IMR-90 (cell line): ENCODE results near the gene EML6. TPM values are rescaled to one million over a fixed set of nuclear protein-coding genes. Genes with fewer than 3 reads are reported as not detected.

Experiments
- ATAC-seq: fragments of 200-7000 bp; cut with Tn5 transposase; 2 replicates; pipeline ENCODE4 v1.9.1; 2020; ENCODE audit warnings: low read depth, mild to moderate bottlenecking, moderate library complexity
- BruUV-seq: library from RNA; stranded (reverse); fragments of 400-500 nt; replicated peaks from 2 replicates; lab custom pipeline; 2021; lab: Mats Ljungman, UMichigan
- CTCF ChIA-PET: fragments of 300-600 bp; formaldehyde crosslinking; extraction: SDS; loops from one replicate; lab custom pipeline; 2021; ENCODE audit warnings: antibody characterized with exemption; lab: Yijun Ruan, JAX
- POLR2A ChIA-PET: fragments of 300-600 bp; sonication (Branson Sonifier 250); formaldehyde crosslinking; loops from one replicate; lab custom pipeline; 2022; ENCODE audit warnings: antibody characterized with exemption; ENCODE audit not compliant: unreplicated experiment; lab: Charles Lee
- DNase-seq: peaks from one replicate; pipeline ENCODE4 v3.0.0; 2013
- H2AFZ ChIP-seq: replicated peaks from 2 replicates; pipeline ENCODE3; 2013; ENCODE audit warnings: low read length, mild to moderate bottlenecking; ENCODE audit not compliant: poor library complexity
- H2AK5ac ChIP-seq: 2 replicates; pipeline ENCODE4 v1.6.1; 2013; ENCODE audit warnings: low read depth, low read length, inconsistent platforms
- H2AK9ac ChIP-seq: replicated peaks from 2 replicates; pipeline ENCODE3; 2013; ENCODE audit warnings: mild to moderate bottlenecking, low read depth, low read length, moderate library complexity; ENCODE audit not compliant: poor library complexity
- H2BK120ac ChIP-seq: 2 replicates; pipeline ENCODE4 v1.6.1; 2013; ENCODE audit warnings: low read depth, low read length, inconsistent platforms
- H2BK15ac ChIP-seq: 3 replicates; pipeline ENCODE4 v1.6.1; 2013; ENCODE audit warnings: low read depth, low read length, inconsistent platforms
- H2BK20ac ChIP-seq: 2 replicates; pipeline ENCODE4 v1.6.1; 2013; ENCODE audit warnings: low read depth, mild to moderate bottlenecking, inconsistent platforms, low read length, moderate library complexity
- H2BK5ac ChIP-seq: 2 replicates; pipeline ENCODE4 v1.6.1; 2013; ENCODE audit warnings: mild to moderate bottlenecking, low read depth, low read length, inconsistent platforms; ENCODE audit not compliant: poor library complexity, severe bottlenecking
- H3K14ac ChIP-seq: replicated peaks from 2 replicates; pipeline ENCODE4 v1.6.1; 2013; ENCODE audit warnings: low read depth, low read length, inconsistent platforms
- H3K18ac ChIP-seq: 2 replicates; pipeline ENCODE4 v1.6.1; 2013; ENCODE audit warnings: low read depth, low read length, control low read depth
- H3K23ac ChIP-seq: 2 replicates; pipeline ENCODE4 v1.6.1; 2013; ENCODE audit warnings: low read depth, low read length, inconsistent platforms
- H3K27ac ChIP-seq: 2 replicates; pipeline ENCODE4 v1.5.1; 2013; ENCODE audit warnings: mild to moderate bottlenecking, control low read depth, low read length; ENCODE audit not compliant: insufficient read depth
- H3K27me3 ChIP-seq: 2 replicates; pipeline ENCODE4 v1.6.1; 2013; ENCODE audit warnings: low read length; ENCODE audit not compliant: control insufficient read depth, insufficient read depth
- H3K36me3 ChIP-seq: 2 replicates; pipeline ENCODE4 v1.6.1; 2013; ENCODE audit warnings: low read length, mixed read lengths; ENCODE audit not compliant: control insufficient read depth, insufficient read depth
- H3K4ac ChIP-seq: 2 replicates; pipeline ENCODE4 v1.6.1; 2013; ENCODE audit warnings: low read depth, low read length, inconsistent platforms
- H3K4me1 ChIP-seq: 2 replicates; pipeline ENCODE4 v1.6.1; 2013; ENCODE audit warnings: low read length, mixed read lengths; ENCODE audit not compliant: control insufficient read depth, insufficient read depth
- H3K4me2 ChIP-seq: 2 replicates; pipeline ENCODE4 v1.6.1; 2013; ENCODE audit warnings: low read depth, mild to moderate bottlenecking, control low read depth, low read length, moderate library complexity
- H3K4me3 ChIP-seq: 2 replicates; pipeline ENCODE4 v1.5.1; 2013; ENCODE audit warnings: low read depth, mild to moderate bottlenecking, control low read depth, low read length, moderate library complexity; ENCODE audit not compliant: insufficient read depth
- H3K56ac ChIP-seq: 2 replicates; pipeline ENCODE4 v1.6.1; 2013; ENCODE audit warnings: low read length, inconsistent platforms; ENCODE audit not compliant: insufficient read depth; ENCODE audit errors: extremely low read depth
- H3K79me1 ChIP-seq, 2 experiments: 2 replicates each; pipeline ENCODE4 v1.6.1; 2013; ENCODE audit warnings: low read length in 2 of 2, inconsistent platforms in 1 of 2, low read depth in 1 of 2
- H3K9ac ChIP-seq: 2 replicates; pipeline ENCODE4 v1.6.1; 2013; ENCODE audit warnings: low read depth, low read length, control low read depth
- H3K9me1 ChIP-seq: 2 replicates; pipeline ENCODE4 v1.6.1; 2013; ENCODE audit warnings: low read length, inconsistent platforms; ENCODE audit not compliant: insufficient read depth
- H3K9me3 ChIP-seq: 2 replicates; pipeline ENCODE4 v1.6.1; 2013; ENCODE audit warnings: low read length; ENCODE audit not compliant: control insufficient read depth, insufficient read depth
- H4K20me1 ChIP-seq: 2 replicates; pipeline ENCODE4 v1.6.1; 2013; ENCODE audit warnings: low read length, inconsistent platforms; ENCODE audit not compliant: insufficient read depth
- H4K5ac ChIP-seq: 2 replicates; pipeline ENCODE4 v1.6.1; 2013; ENCODE audit warnings: mild to moderate bottlenecking, low read depth, low read length, control low read depth
- H4K8ac ChIP-seq, 2 experiments: 2 replicates each; pipeline ENCODE4 v1.6.1; 2013; ENCODE audit warnings: low read depth in 2 of 2, low read length in 2 of 2, control low read depth in 1 of 2, inconsistent platforms in 1 of 2
- H4K91ac ChIP-seq: 2 replicates; pipeline ENCODE4 v1.6.1; 2013; ENCODE audit warnings: low read depth, low read length, inconsistent platforms; ENCODE audit not compliant: insufficient read depth
- CTCF ChIP-seq: conservative IDR thresholded peaks from 2 replicates; pipeline ENCODE4 v1.5.1; 2012; ENCODE audit warnings: mild to moderate bottlenecking, low read depth, low read length, improper control_type of control experiment
- MAFK ChIP-seq: IDR thresholded peaks from 2 replicates; pipeline ENCODE4 v1.6.1; 2012; ENCODE audit warnings: low read depth, low read length, improper control_type of control experiment
- MAZ ChIP-seq: IDR thresholded peaks from 2 replicates; pipeline ENCODE4 v1.6.1; 2012; ENCODE audit warnings: low read depth, mild to moderate bottlenecking, low read length, improper control_type of control experiment, moderate library complexity, borderline replicate concordance
- RFX5 ChIP-seq: IDR thresholded peaks from 2 replicates; pipeline ENCODE4 v1.8.0; 2012; ENCODE audit warnings: low read depth, mild to moderate bottlenecking, low read length, moderate library complexity
- SMC3 ChIP-seq: fragments of 150-350 bp; IDR thresholded peaks from 2 replicates; pipeline ENCODE4 v1.6.1; 2016; ENCODE audit warnings: low read depth, mild to moderate bottlenecking, antibody characterized with exemption, low read length, moderate library complexity
- WGBS, 2 experiments: methylation state at CpG; one replicate each; pipeline versions ENCODE4 v1.1.5 to v1.1.7; 2013; ENCODE audit warnings: missing lambda C conversion rate in 2 of 2; ENCODE audit not compliant: insufficient read length in 1 of 2; ENCODE audit errors: extremely low coverage in 2 of 2; 5-methylcytosine and 5-hydroxymethylcytosine counted together
- dilution Hi-C: fragments of 300-500 bp; cut with HindIII; formaldehyde crosslinking; loops from one replicate; pipeline ENCODE4 v1.14.3; 2018; ENCODE audit warnings: low sequenced_read_pairs; ENCODE audit not compliant: unreplicated experiment
- in situ Hi-C: fragments of 300-500 bp; cut with MboI; formaldehyde crosslinking; loops from 3 replicates; pipeline ENCODE4 v1.14.3; 2019; ENCODE audit warnings: low sequenced_read_pairs, inconsistent platforms, mixed read lengths
- intact Hi-C: fragments of 100-400 bp; cut with micrococcal nuclease; formaldehyde crosslinking; loops from 2 replicates; pipeline ENCODE4 v1.10.0; 2022
- polyA plus RNA-seq, 3 experiments: library from polyadenylated mRNA; depleted of rRNA; stranded (reverse); fragments of >200 nt; gene quantifications; 2 replicates each; pipeline ENCODE4 v1.2.3, GENCODE V29; 2012; ENCODE audit warnings: low replicate concordance in 1 of 3
- total RNA-seq: library from RNA; depleted of rRNA; stranded (reverse); fragments of >200 nt; gene quantifications from 2 replicates; pipeline ENCODE4 v1.2.3, GENCODE V29; 2012

Gene EML6
- total and polyA plus RNA-seq, 2 of the 4 experiments (the other 2 are of a cell fraction): 0.18 to 0.19 TPM

DNA sequence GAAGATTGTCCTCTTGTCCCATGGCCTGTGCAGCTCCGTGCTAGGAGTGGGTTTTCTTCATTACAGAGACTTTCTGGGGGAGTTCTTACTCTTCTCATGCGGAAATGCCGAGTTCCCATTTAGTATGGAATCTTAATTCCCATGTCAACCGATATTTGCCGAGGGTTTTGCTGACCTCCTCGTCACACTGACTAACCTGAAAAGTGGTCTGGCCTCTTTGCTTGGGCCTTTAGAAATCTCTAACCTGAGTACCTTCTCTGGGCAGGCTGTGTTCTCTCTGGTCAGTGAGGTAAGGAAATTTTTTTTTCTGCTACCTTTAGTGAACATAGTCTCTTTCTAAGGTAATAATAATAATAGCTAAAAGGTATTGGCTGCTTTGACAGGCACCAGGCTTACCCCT lies 10.9 kb upstream of the EML6 start:
- DNase-seq (no peak), ATAC-seq (no peak)
- WGBS, 2 experiments: no CpG with 5 or more reads among the region's 6 CpGs
- Histone ChIP-seq H3K9me1 (no peaks in the 10 kb centered on the region), H3K4me2 (no peak overlapping the region), H2AK9ac (no peak overlapping the region), H2BK15ac (no peak overlapping the region), H4K20me1 (no peaks in the 10 kb centered on the region), H3K9ac (no peak overlapping the region), H3K4ac (no peak overlapping the region), H3K9me3 (no peaks in the 10 kb centered on the region), H3K4me3 (no peak overlapping the region), H3K79me1 (no peaks in the 10 kb centered on the region), H3K36me3 (no peaks in the 10 kb centered on the region), H3K4me1 (no peaks in the 10 kb centered on the region; the same call in 1 of the 2 replicates), H3K27me3 (peaks cover 18% of the 10 kb centered on the region), H2BK120ac (no peak overlapping the region), H3K27ac (no peak overlapping the region), H3K23ac (no peak overlapping the region), H4K5ac (no peak overlapping the region), H2BK5ac (no peak overlapping the region), H4K8ac (no peak overlapping the region), H4K91ac (no peak overlapping the region), H2AFZ (no peak overlapping the region), H3K14ac (no peak overlapping the region), H2AK5ac (no peak overlapping the region), H3K18ac (no peak overlapping the region), H3K56ac (no peak overlapping the region), H2BK20ac (no peak overlapping the region)
- no peak for TF ChIP-seq MAFK
- TF ChIP-seq CTCF: no peak
- no peak for TF ChIP-seq RFX5
- no peak for TF ChIP-seq MAZ
- no peak for TF ChIP-seq SMC3
- intact Hi-C loops: no loop called here
- ChIA-PET CTCF (no interaction called here), POLR2A (no interaction called here)
- in situ Hi-C loops: no loop called here
- BruUV-seq: no TSS peak
- dilution Hi-C loops: no loop called here
